ENCODE results near the gene ACTA2.

ACTA2 gene

DNA sequence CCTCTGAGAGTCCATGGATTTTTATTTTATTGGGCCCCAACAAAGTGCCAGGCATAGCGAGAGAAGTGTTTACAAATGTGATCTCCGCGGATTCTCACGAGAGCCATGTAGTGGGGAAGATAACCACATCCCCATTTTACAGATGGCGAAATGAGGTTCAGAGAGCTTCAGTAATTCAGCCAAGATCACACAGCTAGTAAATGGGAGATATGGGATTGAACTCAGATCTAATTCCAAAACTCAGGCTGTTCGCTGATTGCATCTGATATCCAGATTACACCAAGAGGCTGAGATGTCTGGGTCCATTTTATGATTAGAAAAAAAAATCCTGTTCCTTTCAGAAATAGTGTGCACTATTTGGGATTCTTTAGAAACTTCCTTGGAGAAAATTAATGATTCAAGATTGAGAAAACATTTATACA is 39.3 kb upstream of the ACTA2 start:
- Histone ChIP-seq H3K79me2 (ENCODE audit: control insufficient read depth, insufficient read depth, low read length, poor library complexity) (peaks cover 4% of the 10 kb centered on the region), H3K27ac (ENCODE audit: low read depth, low read length) (no peak overlapping the region), H3K4me1 (ENCODE audit: control insufficient read depth in 1 of 2, insufficient read depth in 2 of 2, low read length in 2 of 2) (peaks cover 0 to 8% of the 10 kb centered on the region in 2 experiments), H4K12ac (ENCODE audit: low read depth, low read length) (no peak overlapping the region), H2AK5ac (ENCODE audit: low read length) (no peak overlapping the region), H2BK120ac (ENCODE audit: insufficient read depth, low read length, poor library complexity) (no peak overlapping the region), H3K27me3 (ENCODE audit: insufficient read depth, low read length) (peaks cover 16% of the 10 kb centered on the region), H4K8ac (ENCODE audit: low read depth, low read length) (no peak overlapping the region), H3K23ac (ENCODE audit: low read length) (no peak overlapping the region), H3K9me3 (ENCODE audit: insufficient read depth, low read depth, low read length) (peaks cover 3% of the 10 kb centered on the region), H3K79me1 (ENCODE audit: low read length) (peaks cover 6% of the 10 kb centered on the region), H3K18ac (ENCODE audit: low read length) (no peak overlapping the region), H3K4me2 (ENCODE audit: low read length) (peak overlapping the region; percentile 97), H3K9ac (ENCODE audit: low read length) (no peak overlapping the region), H2AFZ (ENCODE audit: insufficient read depth, low read length, poor library complexity) (no peak overlapping the region), H2BK12ac (ENCODE audit: low read length) (no peak overlapping the region), H4K91ac (ENCODE audit: low read depth, low read length) (no peak overlapping the region), H3K14ac (ENCODE audit: low read length) (no peak overlapping the region), H3K4me3 (ENCODE audit: low read depth, low read length) (no peak overlapping the region), H3K4ac (ENCODE audit: low read depth, low read length) (no peak overlapping the region), H2BK5ac (ENCODE audit: low read depth, low read length, poor library complexity) (no peak overlapping the region), H3K36me3 (ENCODE audit: control insufficient read depth in 1 of 2, insufficient read depth in 2 of 2, low read length in 2 of 2) (no peaks in the 10 kb centered on the region)
- WGBS (ENCODE audit: extremely low coverage, insufficient coverage, insufficient read length): no CpG with 5 or more reads among the region's 6 CpGs
- no peak for DNase-seq

DNA sequence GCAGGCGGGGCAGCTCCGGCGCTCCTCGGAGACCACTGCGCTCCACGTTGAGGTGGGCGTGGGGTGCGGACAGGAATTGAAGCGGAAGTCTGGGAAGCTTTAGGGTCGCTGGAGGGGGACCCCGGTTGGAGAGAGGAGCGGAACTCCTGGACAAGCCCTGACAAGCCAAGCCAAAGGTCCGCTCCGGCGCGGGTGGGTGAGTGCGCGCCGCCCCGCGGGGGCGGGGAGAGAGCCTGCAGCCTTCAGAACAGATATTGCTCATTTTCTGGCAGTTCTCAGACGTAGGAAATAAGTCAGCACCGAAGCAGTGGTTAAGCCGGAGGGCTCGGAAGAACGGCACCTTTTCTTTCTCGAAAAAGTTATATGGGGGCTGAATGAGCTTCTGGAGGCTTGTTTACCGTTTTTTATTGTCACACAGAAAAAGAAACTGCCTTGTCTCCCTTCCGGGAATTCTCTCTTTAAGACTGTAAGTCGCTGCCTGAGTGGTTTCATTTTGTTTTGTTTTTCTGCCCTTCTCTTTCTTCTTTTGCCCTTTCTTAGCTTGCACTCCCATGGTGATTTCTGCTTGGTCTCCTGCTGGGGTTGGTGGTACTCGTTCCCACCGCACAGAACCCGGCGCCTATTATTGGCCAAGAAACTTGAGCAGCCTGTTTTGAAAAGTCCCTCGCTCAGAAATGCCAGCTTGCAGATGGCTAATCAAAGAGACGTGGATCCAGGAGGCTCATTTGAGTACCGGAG is 38.8 kb upstream of the ACTA2 start:
- peak overlapping the region; percentile 42 for H3K18ac ChIP-seq (ENCODE audit: low read length)
- H3K4me2 ChIP-seq (ENCODE audit: low read length): peak overlapping the region; percentile 97
- peak overlapping the region; percentile 72 for H3K4me3 ChIP-seq (ENCODE audit: low read depth, low read length)
- peak overlapping the region; percentile 41 for H3K9ac ChIP-seq (ENCODE audit: low read length)
- no peak overlapping the region for H2AK5ac ChIP-seq (ENCODE audit: low read length)
- peak; percentile 20 to 53 for DNase-seq
- peak overlapping the region; percentile 35 for H4K12ac ChIP-seq (ENCODE audit: low read depth, low read length)
- peak overlapping the region; percentile 25 for H2BK12ac ChIP-seq (ENCODE audit: low read length)
- H4K8ac ChIP-seq (ENCODE audit: low read depth, low read length): peak overlapping the region; percentile 86
- no peak overlapping the region for H3K23ac ChIP-seq (ENCODE audit: low read length)
- H3K27ac ChIP-seq (ENCODE audit: low read depth, low read length): no peak overlapping the region
- H3K14ac ChIP-seq (ENCODE audit: low read length): peak overlapping the region; percentile 33
- peaks cover 4% of the 10 kb centered on the region for H3K79me2 ChIP-seq (ENCODE audit: control insufficient read depth, insufficient read depth, low read length, poor library complexity)
- WGBS (ENCODE audit: extremely low coverage, insufficient coverage, insufficient read length): no CpG with 5 or more reads among the region's 38 CpGs
- peak overlapping the region; percentile 74 for H2BK120ac ChIP-seq (ENCODE audit: insufficient read depth, low read length, poor library complexity)
- H3K27me3 ChIP-seq (ENCODE audit: insufficient read depth, low read length): peaks cover 16% of the 10 kb centered on the region
- H2BK5ac ChIP-seq (ENCODE audit: low read depth, low read length, poor library complexity): peak overlapping the region; percentile 29
- no peak overlapping the region for H3K4ac ChIP-seq (ENCODE audit: low read depth, low read length)
- peak overlapping the region; percentile 83 for H4K91ac ChIP-seq (ENCODE audit: low read depth, low read length)
- peaks cover 6% of the 10 kb centered on the region for H3K79me1 ChIP-seq (ENCODE audit: low read length)
- H3K36me3 ChIP-seq (ENCODE audit: control insufficient read depth in 1 of 2, insufficient read depth in 2 of 2, low read length in 2 of 2): no peaks in the 10 kb centered on the region
- peaks cover 0 to 8% of the 10 kb centered on the region in 2 experiments for H3K4me1 ChIP-seq (ENCODE audit: control insufficient read depth in 1 of 2, insufficient read depth in 2 of 2, low read length in 2 of 2)
- H2AFZ ChIP-seq (ENCODE audit: insufficient read depth, low read length, poor library complexity): peak overlapping the region; percentile 58
- H3K9me3 ChIP-seq (ENCODE audit: insufficient read depth, low read depth, low read length): peaks cover 3% of the 10 kb centered on the region

DNA sequence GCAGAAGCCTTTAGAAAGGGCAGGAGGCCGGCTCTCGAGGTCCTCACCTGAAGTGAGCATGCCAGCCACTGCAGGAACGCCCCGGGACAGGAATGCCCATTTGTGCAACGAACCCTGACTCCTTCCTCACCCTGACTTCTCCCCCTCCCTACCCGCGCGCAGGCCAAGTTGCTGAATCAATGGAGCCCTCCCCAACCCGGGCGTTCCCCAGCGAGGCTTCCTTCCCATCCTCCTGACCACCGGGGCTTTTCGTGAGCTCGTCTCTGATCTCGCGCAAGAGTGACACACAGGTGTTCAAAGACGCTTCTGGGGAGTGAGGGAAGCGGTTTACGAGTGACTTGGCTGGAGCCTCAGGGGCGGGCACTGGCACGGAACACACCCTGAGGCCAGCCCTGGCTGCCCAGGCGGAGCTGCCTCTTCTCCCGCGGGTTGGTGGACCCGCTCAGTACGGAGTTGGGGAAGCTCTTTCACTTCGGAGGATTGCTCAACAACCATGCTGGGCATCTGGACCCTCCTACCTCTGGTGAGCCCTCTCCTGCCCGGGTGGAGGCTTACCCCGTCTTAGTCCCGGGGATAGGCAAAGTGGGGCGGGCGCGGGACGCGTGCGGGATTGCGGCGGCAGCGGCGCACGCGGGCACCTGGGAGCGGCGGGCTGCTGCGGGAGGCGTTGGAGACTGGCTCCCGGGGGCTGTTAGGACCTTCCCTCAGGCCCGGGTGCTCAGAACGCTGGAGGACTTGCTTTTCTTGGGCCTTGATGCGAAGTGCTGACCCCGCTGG is 38.0 kb upstream of the ACTA2 start, which contains the start of gene FAS:
FAS (plus strand) TSS at position 415 of the 777 bp plus-strand sequence; CDS start at position 494, 79 bp downstream.
- Histone ChIP-seq H3K4me1 (ENCODE audit: control insufficient read depth in 1 of 2, insufficient read depth in 2 of 2, low read length in 2 of 2) (peaks cover 0 to 8% of the 10 kb centered on the region in 2 experiments), H3K9ac (ENCODE audit: low read length) (peak within 1 kb of the TSS; percentile 41), H3K36me3 (ENCODE audit: control insufficient read depth in 1 of 2, insufficient read depth in 2 of 2, low read length in 2 of 2) (no peaks in the 10 kb centered on the region), H2BK120ac (ENCODE audit: insufficient read depth, low read length, poor library complexity) (peak within 1 kb of the TSS; percentile 74), H3K23ac (ENCODE audit: low read length) (no peak within 1 kb of the TSS), H4K8ac (ENCODE audit: low read depth, low read length) (peak within 1 kb of the TSS; percentile 86), H2BK5ac (ENCODE audit: low read depth, low read length, poor library complexity) (peak within 1 kb of the TSS; percentile 29), H3K18ac (ENCODE audit: low read length) (peak within 1 kb of the TSS; percentile 42), H3K27ac (ENCODE audit: low read depth, low read length) (no peak within 1 kb of the TSS), H4K91ac (ENCODE audit: low read depth, low read length) (peak within 1 kb of the TSS; percentile 83), H4K12ac (ENCODE audit: low read depth, low read length) (peak within 1 kb of the TSS; percentile 35), H3K27me3 (ENCODE audit: insufficient read depth, low read length) (peaks cover 16% of the 10 kb centered on the region), H3K79me1 (ENCODE audit: low read length) (peaks cover 6% of the 10 kb centered on the region), H3K79me2 (ENCODE audit: control insufficient read depth, insufficient read depth, low read length, poor library complexity) (peaks cover 4% of the 10 kb centered on the region), H3K14ac (ENCODE audit: low read length) (peak within 1 kb of the TSS; percentile 33), H2AK5ac (ENCODE audit: low read length) (no peak within 1 kb of the TSS), H2BK12ac (ENCODE audit: low read length) (peak within 1 kb of the TSS; percentile 25), H3K4ac (ENCODE audit: low read depth, low read length) (no peak within 1 kb of the TSS), H3K4me3 (ENCODE audit: low read depth, low read length) (peak within 1 kb of the TSS; percentile 72), H2AFZ (ENCODE audit: insufficient read depth, low read length, poor library complexity) (peak within 1 kb of the TSS; percentile 58), H3K4me2 (ENCODE audit: low read length) (peak within 1 kb of the TSS; percentile 97), H3K9me3 (ENCODE audit: insufficient read depth, low read depth, low read length) (peaks cover 3% of the 10 kb centered on the region)
- peak; percentile 39 to 52 for DNase-seq
- WGBS (ENCODE audit: extremely low coverage, insufficient coverage, insufficient read length): no CpG with 5 or more reads among the region's 51 CpGs

DNA sequence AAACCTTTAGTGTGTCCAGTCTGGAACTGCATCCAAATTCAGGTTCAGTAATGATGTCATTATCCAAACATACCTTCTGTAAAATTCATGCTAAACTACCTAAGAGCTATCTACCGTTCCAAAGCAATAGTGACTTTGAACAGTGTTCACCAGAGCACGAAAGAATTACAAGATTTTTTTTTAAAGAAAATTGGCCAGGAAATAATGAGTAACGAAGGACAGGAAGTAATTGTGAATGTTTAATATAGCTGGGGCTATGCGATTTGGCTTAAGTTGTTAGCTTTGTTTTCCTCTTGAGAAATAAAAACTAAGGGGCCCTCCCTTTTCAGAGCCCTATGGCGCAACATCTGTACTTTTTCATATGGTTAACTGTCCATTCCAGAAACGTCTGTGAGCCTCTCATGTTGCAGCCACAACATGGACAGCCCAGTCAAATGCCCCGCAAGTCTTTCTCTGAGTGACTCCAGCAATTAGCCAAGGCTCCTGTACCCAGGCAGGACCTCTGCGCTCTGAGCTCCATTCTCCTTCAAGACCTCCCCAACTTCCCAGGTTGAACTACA is 37.3 kb upstream of the ACTA2 start:
- H3K36me3 ChIP-seq (ENCODE audit: control insufficient read depth in 1 of 2, insufficient read depth in 2 of 2, low read length in 2 of 2): no peaks in the 10 kb centered on the region
- H4K12ac ChIP-seq (ENCODE audit: low read depth, low read length): no peak overlapping the region
- H3K18ac ChIP-seq (ENCODE audit: low read length): no peak overlapping the region
- no peak overlapping the region for H2AK5ac ChIP-seq (ENCODE audit: low read length)
- H2BK120ac ChIP-seq (ENCODE audit: insufficient read depth, low read length, poor library complexity): no peak overlapping the region
- H4K91ac ChIP-seq (ENCODE audit: low read depth, low read length): no peak overlapping the region
- peak in 1 of 2 donors; percentile 28 for DNase-seq
- peak overlapping the region; percentile 97 for H3K4me2 ChIP-seq (ENCODE audit: low read length)
- no peak overlapping the region for H2AFZ ChIP-seq (ENCODE audit: insufficient read depth, low read length, poor library complexity)
- H4K8ac ChIP-seq (ENCODE audit: low read depth, low read length): no peak overlapping the region
- peaks cover 16% of the 10 kb centered on the region for H3K27me3 ChIP-seq (ENCODE audit: insufficient read depth, low read length)
- H2BK5ac ChIP-seq (ENCODE audit: low read depth, low read length, poor library complexity): no peak overlapping the region
- H3K4ac ChIP-seq (ENCODE audit: low read depth, low read length): no peak overlapping the region
- peaks cover 6% of the 10 kb centered on the region for H3K79me1 ChIP-seq (ENCODE audit: low read length)
- H3K4me1 ChIP-seq (ENCODE audit: control insufficient read depth in 1 of 2, insufficient read depth in 2 of 2, low read length in 2 of 2): peaks cover 0 to 8% of the 10 kb centered on the region in 2 experiments
- H3K9me3 ChIP-seq (ENCODE audit: insufficient read depth, low read depth, low read length): peaks cover 3% of the 10 kb centered on the region
- no peak overlapping the region for H3K14ac ChIP-seq (ENCODE audit: low read length)
- H2BK12ac ChIP-seq (ENCODE audit: low read length): no peak overlapping the region
- H3K4me3 ChIP-seq (ENCODE audit: low read depth, low read length): no peak overlapping the region
- H3K27ac ChIP-seq (ENCODE audit: low read depth, low read length): no peak overlapping the region
- WGBS (ENCODE audit: extremely low coverage, insufficient coverage, insufficient read length): no CpG with 5 or more reads among the region's 8 CpGs
- peaks cover 4% of the 10 kb centered on the region for H3K79me2 ChIP-seq (ENCODE audit: control insufficient read depth, insufficient read depth, low read length, poor library complexity)
- H3K9ac ChIP-seq (ENCODE audit: low read length): no peak overlapping the region
- no peak overlapping the region for H3K23ac ChIP-seq (ENCODE audit: low read length)

Measured in trophoblast cell (in vitro differentiated cells and primary cell).